Stimulated activated CD4-positive, alpha-beta T cell treated with anti-CD3 and anti-CD28 coated beads, Interleukin-1b, Interleukin-23, amount 100 ng/mL, for 24 hours (primary cell): ENCODE measurements around the gene CCDC85C.
"Not testable (repeated sequence)": the region's sequence is repeated elsewhere in the genome, so short reads cannot be mapped to it uniquely, and the experiment has no call there.

Experiments
- DNase-seq, 4 experiments: peaks; one replicate each; pipeline ENCODE4 v3.0.0-alpha.2; 2020; ENCODE audit warnings: low read depth in 4 of 4, low spot score in 1 of 4

CCDC85C gene

GRCh38 chr14:99603471-99604277 is at the start of gene CCDC85C:
TSS of gene CCDC85C (minus strand) at chr14:99604207. CDS start at chr14:99603959, 248 bp downstream.
- peak in 2 of 4 experiments; percentile 11 to 13 for DNase-seq

GRCh38 chr14:99651953-99652746 is 48.1 kb upstream of the CCDC85C start:
- DNase-seq, result no peak

- no peak for DNase-seq
Measured at GRCh38 chr14:99650189-99650588, 46.2 kb upstream of the CCDC85C start.

GRCh38 chr14:99649643-99650042 is 45.6 kb upstream of the CCDC85C start:
- DNase-seq, result no peak

GRCh38 chr14:99649219-99649618 is 45.2 kb upstream of the CCDC85C start:
- no peak for DNase-seq

GRCh38 chr14:99648027-99648784 is 44.2 kb upstream of the CCDC85C start:
- no peak for DNase-seq

GRCh38 chr14:99647411-99647810 is 43.4 kb upstream of the CCDC85C start:
- DNase-seq, result no peak

GRCh38 chr14:99645545-99646505 is 41.8 kb upstream of the CCDC85C start:
- no peak for DNase-seq

GRCh38 chr14:99644723-99645544 is 40.9 kb upstream of the CCDC85C start, which contains the start of gene HHIPL1:
TSS of gene HHIPL1 (plus strand) at chr14:99645129. CDS start at chr14:99645208, 79 bp downstream.
- DNase-seq, result no peak

- DNase-seq, result no peak
Measured at GRCh38 chr14:99644035-99644587, 40.1 kb upstream of the CCDC85C start.

GRCh38 chr14:99643343-99643742 is 39.3 kb upstream of the CCDC85C start:
- DNase-seq, result no peak

- DNase-seq, result not testable (repeated sequence)
Measured at GRCh38 chr14:99642771-99643170, 38.8 kb upstream of the CCDC85C start.

GRCh38 chr14:99637624-99638023 is 33.6 kb upstream of the CCDC85C start:
- DNase-seq, result no peak

GRCh38 chr14:99636487-99636886 is 32.5 kb upstream of the CCDC85C start:
- no peak for DNase-seq

GRCh38 chr14:99635116-99635515 is 31.1 kb upstream of the CCDC85C start:
- no peak for DNase-seq

GRCh38 chr14:99634443-99634842 is 30.4 kb upstream of the CCDC85C start:
- no peak for DNase-seq

GRCh38 chr14:99633918-99634317 is 29.9 kb upstream of the CCDC85C start:
- DNase-seq, result no peak

- no peak for DNase-seq
Measured at GRCh38 chr14:99633141-99633540, 29.1 kb upstream of the CCDC85C start.

GRCh38 chr14:99632410-99633035 is 28.5 kb upstream of the CCDC85C start:
- DNase-seq, result no peak
